Liver (tissue), 9 donors: ENCODE measurements around the gene USP49. TPM values are rescaled to one million over a fixed set of nuclear protein-coding genes. Genes with fewer than 3 reads are reported as not detected.
"Not testable (repeated sequence)": the region's sequence is repeated elsewhere in the genome, so short reads cannot be mapped to it uniquely, and the experiment has no call there.

ENCODE experiments used
- DNase-seq: peaks from one replicate; pipeline ENCODE4 v3.0.0-alpha.2; 2017; ENCODE audit warnings: low spot score
- H3K27ac ChIP-seq, 2 donors: one replicate each; pipeline ENCODE4 v1.7.0; 2013; ENCODE audit warnings: inconsistent platforms in 2 of 2, low read length in 2 of 2, control low read depth in 1 of 2, low read depth in 1 of 2, mild to moderate bottlenecking in 1 of 2
- H3K27me3 ChIP-seq, 4 donors: one replicate each; pipeline versions ENCODE4 v1.6.1 to v1.7.0; 2013; ENCODE audit warnings: low read length in 3 of 4, inconsistent platforms in 1 of 4, mild to moderate bottlenecking in 1 of 4, moderate library complexity in 1 of 4; ENCODE audit not compliant: control insufficient read depth in 4 of 4, insufficient read depth in 4 of 4
- H3K36me3 ChIP-seq, 4 donors: one replicate each; pipeline versions ENCODE4 v1.6.1 to v1.7.0; 2013; ENCODE audit warnings: low read length in 3 of 4, mild to moderate bottlenecking in 3 of 4, low read depth in 1 of 4, moderate library complexity in 1 of 4; ENCODE audit not compliant: control insufficient read depth in 4 of 4, insufficient read depth in 3 of 4
- H3K4me1 ChIP-seq, 4 donors: one replicate each; pipeline versions ENCODE4 v1.6.1 to v1.7.0; 2013; ENCODE audit warnings: low read length in 3 of 4, mild to moderate bottlenecking in 3 of 4, moderate library complexity in 1 of 4; ENCODE audit not compliant: control insufficient read depth in 4 of 4, insufficient read depth in 4 of 4
- H3K4me3 ChIP-seq, 3 donors: one replicate each; pipeline versions ENCODE4 v1.6.1 to v1.7.0; 2013; ENCODE audit warnings: low read length in 3 of 3, control low read depth in 1 of 3, low read depth in 1 of 3, mild to moderate bottlenecking in 1 of 3
- H3K9ac ChIP-seq, 2 donors: one replicate each; pipeline ENCODE4 v1.7.0; 2013; ENCODE audit warnings: low read length in 2 of 2, mild to moderate bottlenecking in 2 of 2, moderate library complexity in 2 of 2, control low read depth in 1 of 2, low read depth in 1 of 2
- H3K9me3 ChIP-seq, 4 donors: one replicate each; pipeline versions ENCODE4 v1.6.1 to v1.7.0; 2013; ENCODE audit warnings: low read length in 3 of 4; ENCODE audit not compliant: control insufficient read depth in 4 of 4
- EGR1 ChIP-seq, 2 donors: IDR thresholded peaks; 2 replicates each; pipeline ENCODE4 v1.6.1; 2016 to 2018; ENCODE audit warnings: antibody characterized with exemption in 2 of 2, low read depth in 2 of 2
- FOXA1 ChIP-seq: IDR thresholded peaks from 2 replicates; pipeline ENCODE4 v1.6.1; 2016; ENCODE audit warnings: antibody characterized with exemption
- GABPA ChIP-seq, 2 donors: IDR thresholded peaks in 1 of 2; conservative IDR thresholded peaks in 1 of 2; 2 replicates each; pipeline ENCODE4 v1.6.1; 2016; ENCODE audit warnings: antibody characterized with exemption in 2 of 2, mild to moderate bottlenecking in 1 of 2, moderate library complexity in 1 of 2
- HNF4A ChIP-seq, 2 donors: conservative IDR thresholded peaks; 2 replicates each; pipeline ENCODE4 v1.6.1; 2016; ENCODE audit warnings: antibody characterized with exemption in 2 of 2, mild to moderate bottlenecking in 2 of 2
- HNF4G ChIP-seq: IDR thresholded peaks from 2 replicates; pipeline ENCODE4 v1.6.1; 2016; ENCODE audit warnings: antibody characterized with exemption
- JUND ChIP-seq, 2 donors: IDR thresholded peaks; 2 replicates each; pipeline ENCODE4 v1.6.1; 2016; ENCODE audit warnings: antibody characterized with exemption in 2 of 2
- NR2F2 ChIP-seq: IDR thresholded peaks from 2 replicates; pipeline ENCODE4 v1.6.1; 2016; ENCODE audit warnings: antibody characterized with exemption
- RAD21 ChIP-seq, 2 donors: IDR thresholded peaks; 2 replicates each; pipeline ENCODE4 v1.6.1; 2016; ENCODE audit warnings: antibody characterized with exemption in 2 of 2, mild to moderate bottlenecking in 2 of 2
- RXRA ChIP-seq, 2 donors: IDR thresholded peaks; 2 replicates each; pipeline ENCODE4 v1.6.1; 2017 to 2018; ENCODE audit warnings: antibody characterized with exemption in 2 of 2, mild to moderate bottlenecking in 1 of 2
- TAF1 ChIP-seq: conservative IDR thresholded peaks from 2 replicates; pipeline ENCODE4 v1.6.1; 2016; ENCODE audit warnings: antibody characterized with exemption, mild to moderate bottlenecking
- YY1 ChIP-seq: IDR thresholded peaks from 2 replicates; pipeline ENCODE4 v1.6.1; 2016; ENCODE audit warnings: antibody characterized with exemption, mild to moderate bottlenecking
- ZBTB33 ChIP-seq: IDR thresholded peaks from 2 replicates; pipeline ENCODE4 v1.6.1; 2016; ENCODE audit warnings: antibody characterized with exemption
- WGBS: extraction: QIAGEN DNeasy Blood & Tissue Kit; methylation state at CpG from one replicate; pipeline ENCODE4 v1.1.7; 2013; 5-methylcytosine and 5-hydroxymethylcytosine counted together
- polyA plus RNA-seq, 2 donors: library from polyadenylated mRNA; stranded (reverse) in 1 of 2; unstranded in 1 of 2; fragments of 200-250 nt in 1 of 2; fragments of >200 nt in 1 of 2; fragmentation: Nextera tagmentation in 1 of 2; extraction: Ambion mirVana in 1 of 2; gene quantifications; one replicate each; pipeline versions ENCODE4 v1.2.1 to v1.2.3, GENCODE V29; 2013 to 2015
- total RNA-seq, 2 donors: library from RNA; depleted of rRNA; stranded (reverse); fragments of >200 nt; gene quantifications; one replicate each; pipeline ENCODE4 v1.2.3, GENCODE V29; 2014
- TF ChIP-seq, protein P1 (sequence below): IDR thresholded peaks from 2 replicates; pipeline ENCODE4 v1.6.1; 2016; ENCODE audit warnings: antibody characterized with exemption
- TF ChIP-seq, protein P2 (sequence below): IDR thresholded peaks from 2 replicates; pipeline ENCODE4 v1.6.1; 2016; ENCODE audit warnings: antibody characterized with exemption
- donor health status: healthy.
- donor health status: healthy.
- donor health status: healthy.
- donor health status: healthy.
- donor health status: healthy.

The USP49 gene
- total and polyA plus RNA-seq, 4 donors = 0.33 to 3.4 (median 1.1) TPM

- DNase-seq = no peak
- TF ChIP-seq HNF4A (conservative IDR thresholded peaks at IDR 0.05) (no peak), HNF4G (no peak), FOXA1 (no peak), EGR1 (IDR thresholded peaks at IDR 0.05; ENCODE audit: low read depth in 2 of 2) (no peak), NR2F2 (no peak), ZBTB33 (no peak), RAD21 (IDR thresholded peaks at IDR 0.05) (no peak), JUND (IDR thresholded peaks at IDR 0.05) (no peak), TAF1 (no peak), RXRA (IDR thresholded peaks at IDR 0.05) (no peak)
- TF ChIP-seq, protein P1, sequence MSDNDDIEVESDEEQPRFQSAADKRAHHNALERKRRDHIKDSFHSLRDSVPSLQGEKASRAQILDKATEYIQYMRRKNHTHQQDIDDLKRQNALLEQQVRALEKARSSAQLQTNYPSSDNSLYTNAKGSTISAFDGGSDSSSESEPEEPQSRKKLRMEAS = no peak
- no peak overlapping the region for H3K27ac ChIP-seq
- H3K4me1 ChIP-seq = peaks cover 3 to 27% (median 14%) of the 10 kb centered on the region in 4 donors
- no peaks in the 10 kb centered on the region for H3K27me3 ChIP-seq
- H3K36me3 ChIP-seq = no peaks in the 10 kb centered on the region
- no peak overlapping the region for H3K9ac ChIP-seq
- H3K9me3 ChIP-seq = no peaks in the 10 kb centered on the region
- no peak overlapping the region for H3K4me3 ChIP-seq
These were observed 48.3 kb upstream of the USP49 start for GRCh38 chr6:41943456-41943855.

DNA sequence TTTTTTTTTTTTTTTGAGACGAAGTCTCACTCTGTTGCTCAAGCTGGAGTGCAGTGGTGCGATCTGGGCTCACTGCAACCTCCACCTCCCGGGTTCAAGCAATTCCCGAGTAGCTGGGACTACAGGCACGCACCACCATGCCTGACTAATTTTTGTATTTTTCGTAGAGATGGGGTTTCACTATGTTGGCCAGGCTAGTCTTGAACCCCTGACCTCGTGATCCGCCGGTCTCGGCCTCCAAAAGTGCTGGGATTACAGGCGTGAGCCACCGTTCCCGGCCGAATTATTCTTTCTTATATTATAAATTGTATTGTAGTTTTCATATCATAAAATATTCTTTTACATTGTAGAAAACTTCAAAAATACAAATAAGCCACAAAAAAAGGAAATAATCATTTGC lies 47.7 kb upstream of the USP49 start:
- H3K9me3 ChIP-seq, H3K27ac ChIP-seq, DNase-seq, H3K9ac ChIP-seq, H3K36me3 ChIP-seq, H3K4me3 ChIP-seq, H3K27me3 ChIP-seq: not testable (repeated sequence)
- 96% methylated on average over 14 of the region's 14 CpGs for WGBS
- peaks cover 3 to 27% (median 14%) of the 10 kb centered on the region in 4 donors for H3K4me1 ChIP-seq

DNA sequence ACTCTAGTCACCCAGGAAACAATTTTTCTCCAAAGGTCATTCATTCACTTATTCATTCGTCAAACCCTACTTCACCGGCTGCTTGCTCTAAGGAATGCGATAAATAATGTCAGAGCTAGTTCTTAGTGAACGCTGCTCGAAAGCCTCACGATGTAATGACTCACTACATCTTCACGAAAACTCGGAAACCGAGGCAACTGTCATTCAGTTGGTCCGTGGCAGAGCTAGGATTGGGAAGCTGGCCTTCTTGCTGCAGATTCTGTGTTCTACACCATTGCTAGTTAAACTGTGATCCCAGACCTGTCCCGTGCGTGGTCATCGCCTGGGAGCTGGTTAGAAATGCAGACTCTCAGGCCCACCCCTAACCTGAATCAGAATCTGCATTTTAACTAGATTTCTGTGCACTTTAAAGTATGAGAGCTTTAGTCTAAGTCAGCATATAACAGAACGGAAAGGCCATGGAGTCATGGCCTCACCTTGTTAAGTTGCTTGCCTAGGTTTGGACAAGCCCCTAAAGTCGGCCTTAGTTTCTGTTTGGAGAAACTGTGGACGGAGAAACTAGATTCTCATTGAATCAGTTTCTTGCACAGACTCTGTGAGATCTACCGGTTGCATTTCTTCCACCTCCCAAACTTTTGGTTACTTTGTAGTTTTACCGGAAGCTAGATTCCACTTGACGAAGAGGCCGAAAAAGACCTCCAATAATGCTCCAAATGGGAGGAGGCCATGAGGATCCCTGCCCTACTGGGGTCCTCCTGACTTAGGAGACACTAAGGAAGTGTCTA lies 47.1 kb upstream of the USP49 start:
- no peak for DNase-seq
- H3K4me3 ChIP-seq = peak overlapping the region; percentile 59 to 89 (median 62)
- no peaks in the 10 kb centered on the region for H3K27me3 ChIP-seq
- TF ChIP-seq, protein P1 = no peak
- TF ChIP-seq, protein P2, sequence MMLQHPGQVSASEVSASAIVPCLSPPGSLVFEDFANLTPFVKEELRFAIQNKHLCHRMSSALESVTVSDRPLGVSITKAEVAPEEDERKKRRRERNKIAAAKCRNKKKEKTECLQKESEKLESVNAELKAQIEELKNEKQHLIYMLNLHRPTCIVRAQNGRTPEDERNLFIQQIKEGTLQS = no peak
- TF ChIP-seq YY1 (no peak), FOXA1 (no peak), GABPA (IDR thresholded peaks at IDR 0.05 in 1 of 2, conservative IDR thresholded peaks at IDR 0.05 in 1 of 2) (no peak)
- H3K9me3 ChIP-seq = no peaks in the 10 kb centered on the region
- peaks cover 3 to 27% (median 14%) of the 10 kb centered on the region in 4 donors for H3K4me1 ChIP-seq
- WGBS = 47% methylated on average over 20 of the region's 20 CpGs
- H3K9ac ChIP-seq = peak overlapping the region; percentile 37 to 51
- H3K27ac ChIP-seq = peak overlapping the region; percentile 42 to 43
- no peaks in the 10 kb centered on the region for H3K36me3 ChIP-seq
